Measurements from ENCODE around the gene MUC3A.

- TF ChIP-seq POLR2A (IDR thresholded peaks at IDR 0.05), result no peak
- TF ChIP-seq POLR2AphosphoS5 (IDR thresholded peaks at IDR 0.05), result no peak
- TF ChIP-seq CTCF (IDR thresholded peaks at IDR 0.05), result no peak
Observed at GRCh38 chr7:101017064-101017777, 67.9 kb downstream of the MUC3A start.
